ENCODE results near the gene SPNS3.

The SPNS3 gene

GRCh38 chr17:4522661-4523060 lies 88.9 kb downstream of the SPNS3 start:
- in situ Hi-C loops (cut with MboI; ENCODE audit: low sequenced_read_pairs): no loop called here

- in situ Hi-C loops (cut with MboI; ENCODE audit: low sequenced_read_pairs): no loop called here
Measured at GRCh38 chr17:4523946-4524345, 90.2 kb downstream of the SPNS3 start.

- in situ Hi-C loops (cut with MboI; ENCODE audit: low sequenced_read_pairs): no loop called here
Measured at GRCh38 chr17:4525691-4526397, 92.1 kb downstream of the SPNS3 start.

- in situ Hi-C loops (cut with MboI; ENCODE audit: low sequenced_read_pairs): no loop called here
Measured at GRCh38 chr17:4527134-4527533, 93.4 kb downstream of the SPNS3 start.

- in situ Hi-C loops (cut with MboI; ENCODE audit: low sequenced_read_pairs): no loop called here
Measured at GRCh38 chr17:4527566-4528125, 93.9 kb downstream of the SPNS3 start.

GRCh38 chr17:4529533-4530152 lies 95.9 kb downstream of the SPNS3 start:
- in situ Hi-C loops (cut with MboI; ENCODE audit: low sequenced_read_pairs): no loop called here

GRCh38 chr17:4530799-4531730 lies 97.3 kb downstream of the SPNS3 start:
- in situ Hi-C loops (cut with MboI; ENCODE audit: low sequenced_read_pairs): no loop called here

GRCh38 chr17:4531988-4532736 lies 98.4 kb downstream of the SPNS3 start:
- in situ Hi-C loops (cut with MboI; ENCODE audit: low sequenced_read_pairs): no loop called here

GRCh38 chr17:4532860-4533522 lies 99.3 kb downstream of the SPNS3 start:
- in situ Hi-C loops (cut with MboI; ENCODE audit: low sequenced_read_pairs): no loop called here

GRCh38 chr17:4533523-4534504 lies 100.1 kb downstream of the SPNS3 start:
- in situ Hi-C loops (cut with MboI; ENCODE audit: low sequenced_read_pairs): no loop called here

GRCh38 chr17:4534515-4534914 lies 100.8 kb downstream of the SPNS3 start:
- in situ Hi-C loops (cut with MboI; ENCODE audit: low sequenced_read_pairs): no loop called here

GRCh38 chr17:4534928-4535666 lies 101.4 kb downstream of the SPNS3 start:
- in situ Hi-C loops (cut with MboI; ENCODE audit: low sequenced_read_pairs): no loop called here

GRCh38 chr17:4535667-4536258 lies 102.0 kb downstream of the SPNS3 start:
- in situ Hi-C loops (cut with MboI; ENCODE audit: low sequenced_read_pairs): no loop called here

- in situ Hi-C loops (cut with MboI; ENCODE audit: low sequenced_read_pairs): no loop called here
Measured at GRCh38 chr17:4536259-4536741, 102.6 kb downstream of the SPNS3 start.

- in situ Hi-C loops (cut with MboI; ENCODE audit: low sequenced_read_pairs): no loop called here
Measured at GRCh38 chr17:4536742-4537411, 103.1 kb downstream of the SPNS3 start.
